Sigmoid colon (tissue), 4 donors: ENCODE results near the gene SDK1.

Source experiments
- CTCF ChIP-seq, 4 experiments: fragments of 450-650 bp in 3 of 4; fragments of 200-600 bp in 1 of 4; IDR thresholded peaks; one replicate each; pipeline ENCODE4 v1.5.1; 2016 to 2019; ENCODE audit warnings: antibody characterized with exemption in 4 of 4, mild to moderate bottlenecking in 3 of 4, moderate library complexity in 2 of 4
- EP300 ChIP-seq, 4 donors: sonication (generic); formaldehyde crosslinking; IDR thresholded peaks; one replicate each; pipeline ENCODE4 v1.6.1; 2017; ENCODE audit warnings: antibody characterized with exemption in 4 of 4
- POLR2A ChIP-seq, 2 donors: fragments of 450-650 bp; IDR thresholded peaks; one replicate each; pipeline ENCODE4 v1.6.1; 2016; ENCODE audit warnings: antibody characterized with exemption in 2 of 2, mild to moderate bottlenecking in 2 of 2, moderate library complexity in 2 of 2
- POLR2AphosphoS5 ChIP-seq, 4 donors: sonication (generic); formaldehyde crosslinking; IDR thresholded peaks; one replicate each; pipeline ENCODE4 v1.6.1; 2017; ENCODE audit warnings: antibody characterized with exemption in 4 of 4

DNA sequence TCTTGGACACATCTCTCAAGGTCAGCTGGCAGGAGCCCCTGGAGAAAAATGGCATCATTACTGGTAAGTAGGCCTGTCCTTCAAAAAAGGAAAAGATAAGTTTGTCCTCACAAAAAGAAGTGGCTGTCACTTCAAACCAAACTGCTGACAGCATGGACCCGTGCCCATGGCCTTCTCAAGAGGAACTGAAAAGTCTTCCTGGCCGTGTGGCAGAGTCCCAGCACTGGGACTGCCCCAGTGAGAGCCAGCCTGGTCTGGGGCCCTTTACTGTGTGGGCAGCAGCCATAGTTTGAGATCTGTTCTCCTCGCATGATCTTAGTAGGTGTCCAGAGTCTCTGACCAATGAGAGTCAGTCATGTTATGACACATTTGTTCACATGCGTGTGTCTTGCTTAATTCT is 766.8 kb downstream of the SDK1 start:
- TF ChIP-seq EP300 (IDR thresholded peaks at IDR 0.05) = no peak
- TF ChIP-seq CTCF (IDR thresholded peaks at IDR 0.05) = no peak
- no peak for TF ChIP-seq POLR2AphosphoS5 (IDR thresholded peaks at IDR 0.05)
- no peak for TF ChIP-seq POLR2A (IDR thresholded peaks at IDR 0.05)
